GM12878 (cell line): ENCODE measurements around the gene SLC2A4RG.

ENCODE experiments used
- CBX3 ChIP-seq: fragments of 200-600 bp; sonication (generic); IDR thresholded peaks from 2 replicates; pipeline ENCODE4 v1.6.1; 2016; ENCODE audit warnings: low read depth, borderline replicate concordance
- CTCF ChIP-seq, 3 experiments: IDR thresholded peaks in 2 of 3; conservative IDR thresholded peaks in 1 of 3; 2 replicates each; pipeline ENCODE4 v1.5.1; 2011; ENCODE audit warnings: low read depth in 3 of 3, low read length in 3 of 3, mild to moderate bottlenecking in 3 of 3, control low read depth in 2 of 3, moderate library complexity in 2 of 3, inconsistent platforms in 1 of 3, mixed read lengths in 1 of 3; ENCODE audit not compliant: control insufficient read depth in 2 of 3, insufficient read depth in 1 of 3; ENCODE audit errors: extremely low read depth in 1 of 3
- MAX ChIP-seq: IDR thresholded peaks from 2 replicates; pipeline ENCODE4 v1.6.1; 2012; ENCODE audit warnings: low read depth, low read length, improper control_type of control experiment
- POLR2A ChIP-seq: IDR thresholded peaks from 2 replicates; pipeline ENCODE4 v1.6.1; 2011; ENCODE audit warnings: low read depth, mild to moderate bottlenecking, low read length
- SPI1 ChIP-seq: IDR thresholded peaks from 2 replicates; pipeline ENCODE4 v1.6.1; 2011; ENCODE audit warnings: low read depth, mild to moderate bottlenecking, low read length, moderate library complexity, borderline replicate concordance; ENCODE audit not compliant: insufficient read depth
- TAF1 ChIP-seq: IDR thresholded peaks from 2 replicates; pipeline ENCODE4 v1.6.1; 2011; ENCODE audit warnings: mild to moderate bottlenecking, low read depth, low read length, borderline replicate concordance

- TF ChIP-seq CTCF (IDR thresholded peaks at IDR 0.05 in 2 of 3, conservative IDR thresholded peaks at IDR 0.05 in 1 of 3; ENCODE audit: control insufficient read depth in 2 of 3, extremely low read depth in 1 of 3, insufficient read depth in 1 of 3, low read depth in 3 of 3, low read length in 3 of 3), result no peak
- no peak for TF ChIP-seq POLR2A
- TF ChIP-seq CBX3, result no peak
- no peak for TF ChIP-seq MAX
- TF ChIP-seq TAF1, result no peak
- no peak for TF ChIP-seq SPI1
These were observed 24.7 kb upstream of the SLC2A4RG start for GRCh38 chr20:63714858-63715257.
